HFF-Myc (cell line): ENCODE results near the gene IFITM2.

ENCODE experiments used
- DNase-seq: peaks from one replicate; pipeline ENCODE4 v3.0.0-alpha.2; 2011; ENCODE audit warnings: low read depth; ENCODE audit errors: extremely low read depth
- H3K4me3 ChIP-seq: replicated peaks from 2 replicates; pipeline ENCODE4 v1.5.1; 2011; ENCODE audit warnings: low read depth, mild to moderate bottlenecking, control low read depth, low read length
- CTCF ChIP-seq: IDR thresholded peaks from 2 replicates; pipeline ENCODE4 v1.5.1; 2012; ENCODE audit warnings: mild to moderate bottlenecking, low read depth, low read length, control low read depth; ENCODE audit errors: missing control alignments

The IFITM2 gene

DNA sequence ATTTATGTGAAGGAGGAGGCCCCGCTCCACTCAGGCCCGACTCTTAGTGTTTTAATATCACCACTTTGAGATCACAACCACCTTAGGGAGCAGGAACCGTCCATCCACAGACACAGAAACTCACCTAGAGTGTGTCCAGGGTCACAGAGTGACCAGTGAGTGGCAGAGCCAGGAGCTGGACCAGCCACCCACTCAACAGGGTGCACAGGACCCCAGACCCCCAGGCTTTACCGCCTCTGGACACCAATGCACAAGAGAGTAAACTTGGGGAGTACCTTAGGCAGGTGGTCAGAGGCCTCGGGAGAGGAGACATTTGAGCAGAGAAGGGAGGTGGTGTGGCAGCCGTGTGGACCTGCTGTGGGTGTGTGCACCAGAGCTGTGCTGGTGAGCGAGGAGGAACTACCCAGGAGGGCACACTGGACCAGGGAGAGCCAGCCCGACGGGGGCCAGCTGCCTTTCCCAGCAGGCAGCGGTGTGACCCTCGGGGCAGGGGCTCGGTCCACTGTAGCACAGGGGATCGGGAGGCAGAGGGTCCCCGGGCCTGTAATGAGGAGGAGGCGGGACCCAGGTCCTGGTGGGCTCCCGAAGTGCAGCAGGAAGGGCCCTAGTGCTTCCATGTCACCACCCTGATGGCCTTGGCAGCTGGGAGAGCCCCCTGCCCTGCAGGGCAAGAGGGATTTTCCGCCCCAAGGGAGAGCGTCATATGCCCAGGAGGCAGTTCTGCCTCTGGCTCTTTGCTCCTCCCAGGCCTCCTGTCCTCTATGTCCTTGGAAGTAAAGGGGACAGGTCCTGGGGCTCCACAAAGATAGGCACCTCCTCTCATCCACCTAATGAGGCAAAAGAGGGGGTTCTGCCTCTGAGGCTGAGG lies 36.9 kb upstream of the IFITM2 start:
- no peak for TF ChIP-seq CTCF
- DNase-seq, result no peak
- H3K4me3 ChIP-seq, result no peak overlapping the region

DNA sequence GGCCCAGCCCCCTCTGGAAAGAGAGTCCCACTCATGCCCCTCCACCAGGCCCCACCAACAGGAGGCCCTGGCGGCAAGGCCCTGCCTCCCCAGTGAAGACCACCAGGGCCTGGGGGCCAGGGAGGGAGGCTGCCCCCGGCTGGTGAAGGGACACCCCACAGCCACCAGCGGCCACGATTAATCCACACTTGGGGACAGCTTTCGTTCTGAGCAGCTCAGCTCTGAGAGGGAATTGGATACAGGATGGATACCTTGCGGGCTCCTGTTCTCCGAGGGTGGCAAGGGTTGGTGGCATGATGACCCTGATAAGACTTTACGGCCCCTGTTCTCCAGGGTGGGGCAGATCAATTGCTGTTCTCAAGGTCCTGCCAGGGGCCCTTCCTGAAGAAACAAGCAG lies 36.3 kb upstream of the IFITM2 start:
- no peak for DNase-seq
- TF ChIP-seq CTCF, result no peak
- H3K4me3 ChIP-seq, result no peak overlapping the region

DNA sequence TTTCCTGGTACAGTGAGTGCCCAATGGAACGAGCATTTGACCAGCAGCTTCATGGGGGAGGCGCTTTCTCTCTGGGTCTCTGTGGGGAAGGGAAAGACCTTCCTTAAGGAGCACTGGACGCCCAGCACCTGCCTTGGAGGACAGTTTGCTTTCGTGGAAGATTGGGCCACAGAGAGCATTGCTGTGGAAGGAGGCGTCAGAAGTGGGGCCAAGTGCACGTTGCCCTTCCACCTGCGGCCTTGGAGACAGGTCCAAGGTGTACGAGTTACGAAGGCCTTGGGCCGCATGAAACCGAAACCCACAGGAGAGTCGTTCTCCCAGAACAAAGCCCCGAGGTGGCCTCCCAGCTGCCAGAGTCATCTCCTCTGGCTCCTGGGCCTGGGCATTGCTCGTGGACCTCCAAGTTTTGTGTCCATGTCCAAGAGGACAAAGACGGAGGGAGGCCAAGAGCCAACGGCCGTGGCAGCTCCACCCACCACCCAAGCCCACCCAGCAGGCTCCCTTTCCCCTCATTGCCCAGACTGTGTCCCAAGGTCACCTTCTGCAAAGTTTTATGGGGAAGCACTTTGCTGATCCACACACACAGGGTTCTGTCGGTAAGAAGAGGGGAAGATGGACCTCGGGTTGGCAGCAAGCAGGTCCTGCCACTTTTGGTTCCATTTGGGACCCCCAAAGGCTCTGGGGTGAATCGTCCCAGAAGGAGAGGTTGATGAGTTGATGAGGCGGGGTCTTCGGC lies 35.3 kb upstream of the IFITM2 start:
- DNase-seq, result no peak
- TF ChIP-seq CTCF, result no peak
- no peak overlapping the region for H3K4me3 ChIP-seq

- no peak for DNase-seq
- no peak for TF ChIP-seq CTCF
- H3K4me3 ChIP-seq, result no peak overlapping the region
Observed at GRCh38 chr11:272931-273198, 34.8 kb upstream of the IFITM2 start.

DNA sequence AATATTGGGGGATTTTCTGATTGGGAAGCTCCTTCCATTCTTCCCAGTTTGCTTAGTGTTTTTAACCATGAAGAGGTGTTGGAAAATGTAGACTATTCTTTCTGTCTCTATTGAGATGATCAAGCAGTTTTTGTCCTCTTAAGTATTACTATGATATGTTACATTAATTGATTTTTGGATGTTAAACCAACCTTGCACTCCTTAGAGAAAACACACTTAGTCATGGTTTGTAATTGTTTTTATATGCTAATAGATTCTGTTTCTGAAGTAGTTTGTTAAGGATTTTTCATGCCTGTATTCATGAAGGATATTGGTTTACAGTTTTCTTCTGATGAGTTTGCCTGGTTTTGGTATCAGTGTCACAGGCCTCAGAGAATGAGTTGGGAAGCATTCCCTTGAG lies 31.4 kb upstream of the IFITM2 start:
- no peak for DNase-seq
- H3K4me3 ChIP-seq, result no peak overlapping the region
- TF ChIP-seq CTCF, result no peak

DNA sequence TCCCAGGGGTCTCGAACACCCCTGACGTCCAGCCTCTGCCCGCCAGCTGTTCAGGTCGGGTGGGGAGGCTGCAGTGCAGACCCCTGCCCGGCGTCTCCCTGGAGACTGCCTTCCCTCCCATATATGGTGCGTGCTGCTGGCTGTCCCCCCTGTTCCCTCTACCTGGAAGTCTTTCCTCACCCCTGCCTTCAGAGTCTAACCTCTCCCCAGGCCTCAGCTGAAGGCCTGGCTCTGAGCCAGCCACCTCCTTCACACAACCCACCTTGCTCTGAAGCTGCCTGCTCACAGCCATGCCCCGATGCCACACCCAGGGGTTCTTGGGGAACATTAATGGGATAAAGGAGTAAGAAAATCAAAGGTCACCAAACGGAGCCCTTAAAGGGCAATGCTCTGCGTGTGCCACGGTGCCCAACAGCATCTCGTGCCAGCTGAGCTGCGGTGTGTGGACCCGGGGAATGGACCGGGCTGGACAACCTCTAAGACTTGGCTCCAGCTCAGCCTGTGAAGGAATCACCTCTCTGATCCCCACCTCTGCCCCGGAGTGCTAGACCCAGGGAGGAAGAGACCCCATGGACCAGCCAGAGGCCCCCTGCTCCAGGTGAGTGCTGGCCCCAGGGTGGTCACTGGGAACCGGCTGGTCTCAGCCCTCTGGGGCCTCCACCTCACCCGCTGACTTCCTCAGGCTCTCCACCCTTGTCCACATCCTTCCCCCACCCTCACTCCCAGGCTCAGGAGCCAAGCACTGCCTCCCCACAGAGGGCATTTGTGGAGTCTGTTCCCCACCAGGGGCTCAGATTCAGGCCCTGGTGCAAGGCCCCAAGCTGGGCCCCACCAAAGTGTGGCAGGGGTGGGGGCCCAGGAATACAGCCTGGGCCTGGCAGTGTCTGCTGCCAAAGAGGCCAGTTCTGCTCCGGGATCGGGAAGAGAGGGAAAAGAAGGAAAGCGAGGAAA lies 29.3 kb upstream of the IFITM2 start, which contains the start of gene NLRP6:
Gene NLRP6 (plus strand): TSS at position 407 of the 951 bp plus-strand sequence. CDS start 163 bp downstream, at position 570.
- TF ChIP-seq CTCF, result no peak
- H3K4me3 ChIP-seq, result no peak within 1 kb of the TSS
- no peak for DNase-seq
